Immature natural killer cell (primary cell): ENCODE results near the gene TWF2. TPM values are rescaled to one million over a fixed set of nuclear protein-coding genes. Genes with fewer than 3 reads are reported as not detected.

Experiments
- DNase-seq, 3 donors: peaks; one replicate each; pipeline ENCODE4 v3.0.0; 2022; ENCODE audit warnings: mixed read lengths in 1 of 3
- H3K27ac Mint-ChIP-seq, 6 donors: one replicate each; pipeline ENCODE4 v1.8.0; 2020; ENCODE audit warnings: mixed read lengths in 6 of 6, mild to moderate bottlenecking in 5 of 6, inconsistent platforms in 4 of 6, moderate library complexity in 3 of 6
- H3K27me3 Mint-ChIP-seq, 3 donors: one replicate each; pipeline ENCODE4 v1.8.0; 2020 to 2021; ENCODE audit warnings: low read depth in 3 of 3, mild to moderate bottlenecking in 3 of 3, mixed read lengths in 3 of 3, moderate library complexity in 3 of 3, inconsistent platforms in 1 of 3
- H3K36me3 Mint-ChIP-seq, 3 donors: one replicate each; pipeline ENCODE4 v1.8.0; 2020; ENCODE audit warnings: mixed read lengths in 3 of 3, inconsistent platforms in 2 of 3, mild to moderate bottlenecking in 2 of 3
- H3K4me1 Mint-ChIP-seq, 2 donors: one replicate each; pipeline ENCODE4 v1.8.0; 2020; ENCODE audit warnings: inconsistent platforms in 2 of 2, mild to moderate bottlenecking in 2 of 2, mixed read lengths in 2 of 2, moderate library complexity in 1 of 2
- H3K4me3 Mint-ChIP-seq, 5 donors: one replicate each; pipeline ENCODE4 v1.8.0; 2020; ENCODE audit warnings: mild to moderate bottlenecking in 5 of 5, mixed read lengths in 5 of 5, inconsistent platforms in 3 of 5, moderate library complexity in 3 of 5
- H3K9me3 Mint-ChIP-seq, 6 donors: one replicate each; pipeline ENCODE4 v1.8.0; 2020; ENCODE audit warnings: mild to moderate bottlenecking in 6 of 6, mixed read lengths in 6 of 6, inconsistent platforms in 4 of 6, moderate library complexity in 3 of 6
- polyA plus RNA-seq, 3 donors: library from polyadenylated mRNA; unstranded; fragments of 300-500 nt; fragmentation: Illumina TruSeq; gene quantifications; one replicate each; pipeline ENCODE4 v1.2.3, GENCODE V29; 2021

TWF2 gene
- polyA plus RNA-seq, 3 donors from 2014 or later, result 96.4 to 159 (median 143) TPM

GRCh38 chr3:52240886-52241370, 2.0 kb upstream of the TWF2 start:
- Mint-ChIP-seq H3K36me3 (peaks cover 0 to 3% (median 0%) of the 10 kb centered on the region in 3 donors), H3K27me3 (peaks cover 4 to 12% (median 8%) of the 10 kb centered on the region in 3 donors), H3K9me3 (no peaks in the 10 kb centered on the region), H3K4me1 (peaks cover 66 to 79% of the 10 kb centered on the region in 2 donors), H3K27ac (peak overlapping the region; percentile 84 to 95 (median 93)), H3K4me3 (peak overlapping the region in 4 of 5 donors; percentile 94 to 100 (median 98))
- DNase-seq, result no peak

- Mint-ChIP-seq H3K27me3 (peaks cover 4 to 11% (median 8%) of the 10 kb centered on the region in 3 donors), H3K4me3 (peak overlapping the region; percentile 94 to 100 (median 98)), H3K27ac (peak overlapping the region; percentile 84 to 95 (median 93)), H3K36me3 (peaks cover 0 to 3% (median 0%) of the 10 kb centered on the region in 3 donors), H3K4me1 (peaks cover 72 to 83% of the 10 kb centered on the region in 2 donors), H3K9me3 (no peaks in the 10 kb centered on the region)
- DNase-seq, result no peak
Observed at GRCh38 chr3:52240059-52240885, 1.3 kb upstream of the TWF2 start.

GRCh38 chr3:52238193-52238760, 681 bp downstream of the TWF2 start:
- Mint-ChIP-seq H3K4me3 (peak overlapping the region; percentile 94 to 100 (median 98)), H3K36me3 (peaks cover 0 to 3% (median 0%) of the 10 kb centered on the region in 3 donors), H3K27me3 (peaks cover 0 to 8% (median 8%) of the 10 kb centered on the region in 3 donors), H3K9me3 (no peaks in the 10 kb centered on the region), H3K4me1 (peaks cover 65 to 83% of the 10 kb centered on the region in 2 donors), H3K27ac (peak overlapping the region; percentile 90 to 97 (median 94))
- DNase-seq, result no peak

GRCh38 chr3:52237657-52238172, 1.2 kb downstream of the TWF2 start:
- Mint-ChIP-seq H3K27ac (peak overlapping the region in 5 of 6 donors; percentile 90 to 97 (median 94)), H3K4me3 (peak overlapping the region; percentile 94 to 100 (median 98)), H3K4me1 (peaks cover 61 to 79% of the 10 kb centered on the region in 2 donors), H3K27me3 (peaks cover 0 to 8% (median 8%) of the 10 kb centered on the region in 3 donors), H3K36me3 (peaks cover 0 to 3% (median 0%) of the 10 kb centered on the region in 3 donors), H3K9me3 (no peaks in the 10 kb centered on the region)
- no peak for DNase-seq

- Mint-ChIP-seq H3K27ac (peak overlapping the region in 4 of 6 donors; percentile 40 to 80 (median 74)), H3K9me3 (no peaks in the 10 kb centered on the region), H3K36me3 (peaks cover 0 to 3% (median 0%) of the 10 kb centered on the region in 3 donors), H3K4me1 (peaks cover 64 to 78% of the 10 kb centered on the region in 2 donors), H3K27me3 (peaks cover 0 to 8% (median 8%) of the 10 kb centered on the region in 3 donors), H3K4me3 (peak overlapping the region; percentile 38 to 99 (median 97))
- no peak for DNase-seq
Observed at GRCh38 chr3:52237006-52237656, 1.8 kb downstream of the TWF2 start.

- DNase-seq, result no peak
- Mint-ChIP-seq H3K27me3 (peaks cover 0 to 8% (median 8%) of the 10 kb centered on the region in 3 donors), H3K4me3 (peak overlapping the region in 4 of 5 donors; percentile 21 to 99 (median 43)), H3K4me1 (peaks cover 69 to 78% of the 10 kb centered on the region in 2 donors), H3K36me3 (peaks cover 0 to 6% (median 0%) of the 10 kb centered on the region in 3 donors), H3K27ac (peak overlapping the region in 5 of 6 donors; percentile 42 to 77 (median 73)), H3K9me3 (no peaks in the 10 kb centered on the region)
Observed at GRCh38 chr3:52236424-52236886, 2.5 kb downstream of the TWF2 start.

GRCh38 chr3:52234516-52235447, 4.2 kb downstream of the TWF2 start:
- Mint-ChIP-seq H3K27me3 (peaks cover 0 to 8% (median 6%) of the 10 kb centered on the region in 3 donors), H3K36me3 (peaks cover 0 to 5% (median 0%) of the 10 kb centered on the region in 3 donors), H3K9me3 (no peaks in the 10 kb centered on the region), H3K27ac (peak overlapping the region; percentile 40 to 80 (median 74)), H3K4me1 (peaks cover 55 to 64% of the 10 kb centered on the region in 2 donors), H3K4me3 (no peak overlapping the region)
- DNase-seq, result no peak

GRCh38 chr3:52233968-52234367, 5.0 kb downstream of the TWF2 start:
- Mint-ChIP-seq H3K27ac (peak overlapping the region in 5 of 6 donors; percentile 31 to 80 (median 55)), H3K4me1 (peaks cover 48 to 58% of the 10 kb centered on the region in 2 donors), H3K27me3 (peaks cover 0 to 3% (median 3%) of the 10 kb centered on the region in 3 donors), H3K36me3 (peaks cover 0 to 5% (median 0%) of the 10 kb centered on the region in 3 donors), H3K4me3 (no peak overlapping the region), H3K9me3 (no peaks in the 10 kb centered on the region)
- DNase-seq, result no peak

- no peak overlapping the region for H3K4me3 Mint-ChIP-seq
- no peaks in the 10 kb centered on the region for H3K27me3 Mint-ChIP-seq
- H3K27ac Mint-ChIP-seq, result peak overlapping the region in 2 of 6 donors; percentile 55 to 61
- DNase-seq, result no peak
- peaks cover 43 to 53% of the 10 kb centered on the region in 2 donors for H3K4me1 Mint-ChIP-seq
- peaks cover 0 to 5% (median 0%) of the 10 kb centered on the region in 3 donors for H3K36me3 Mint-ChIP-seq
- H3K9me3 Mint-ChIP-seq, result no peaks in the 10 kb centered on the region
Observed at GRCh38 chr3:52233108-52233591, 5.8 kb downstream of the TWF2 start.

- Mint-ChIP-seq H3K36me3 (peaks cover 0 to 8% (median 0%) of the 10 kb centered on the region in 3 donors), H3K27me3 (no peaks in the 10 kb centered on the region), H3K4me3 (no peak overlapping the region), H3K9me3 (no peaks in the 10 kb centered on the region), H3K4me1 (peaks cover 38 to 47% of the 10 kb centered on the region in 2 donors), H3K27ac (peak overlapping the region in 1 of 6 donors; percentile 24)
- no peak for DNase-seq
Observed at GRCh38 chr3:52232279-52233107, 6.5 kb downstream of the TWF2 start.

GRCh38 chr3:52231502-52232278, 7.3 kb downstream of the TWF2 start:
- no peaks in the 10 kb centered on the region for H3K9me3 Mint-ChIP-seq
- no peaks in the 10 kb centered on the region for H3K27me3 Mint-ChIP-seq
- H3K36me3 Mint-ChIP-seq, result peaks cover 0 to 8% (median 0%) of the 10 kb centered on the region in 3 donors
- H3K4me1 Mint-ChIP-seq, result peaks cover 33 to 40% of the 10 kb centered on the region in 2 donors
- peak overlapping the region; percentile 55 to 89 (median 82) for H3K27ac Mint-ChIP-seq
- H3K4me3 Mint-ChIP-seq, result peak overlapping the region in 2 of 5 donors; percentile 46 to 47
- peak; percentile 83 to 86 (median 83) for DNase-seq
